GM19240 (cell line): ENCODE results near the gene TRPC4.
"Not testable (repeated sequence)": the region's sequence is repeated elsewhere in the genome, so short reads cannot be mapped to it uniquely, and the experiment has no call there.

ENCODE experiments used
- DNase-seq: peaks from one replicate; pipeline ENCODE4 v3.0.0; 2011; ENCODE audit warnings: low spot score; ENCODE audit not compliant: insufficient read length

Gene TRPC4

DNA sequence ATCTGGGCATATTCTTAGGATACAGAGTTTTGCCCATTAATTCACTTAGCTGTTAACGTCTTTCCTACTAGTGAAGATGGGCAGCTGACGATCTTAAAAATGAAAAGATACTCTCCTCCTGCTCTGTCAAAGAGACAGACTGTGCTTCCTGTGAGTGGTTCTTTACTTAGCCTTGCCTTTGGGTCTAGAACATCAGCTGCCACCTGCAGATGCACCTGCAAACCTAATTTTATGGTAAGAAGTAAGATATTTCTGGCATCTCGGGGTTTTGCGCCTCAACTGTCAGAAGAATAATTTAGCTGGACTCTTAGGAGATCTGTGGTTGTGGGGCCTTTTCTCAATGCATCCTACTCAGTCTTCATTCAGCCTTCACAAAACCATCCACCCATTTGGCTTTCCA, 36.2 kb downstream of the TRPC4 start:
- no peak for DNase-seq

DNA sequence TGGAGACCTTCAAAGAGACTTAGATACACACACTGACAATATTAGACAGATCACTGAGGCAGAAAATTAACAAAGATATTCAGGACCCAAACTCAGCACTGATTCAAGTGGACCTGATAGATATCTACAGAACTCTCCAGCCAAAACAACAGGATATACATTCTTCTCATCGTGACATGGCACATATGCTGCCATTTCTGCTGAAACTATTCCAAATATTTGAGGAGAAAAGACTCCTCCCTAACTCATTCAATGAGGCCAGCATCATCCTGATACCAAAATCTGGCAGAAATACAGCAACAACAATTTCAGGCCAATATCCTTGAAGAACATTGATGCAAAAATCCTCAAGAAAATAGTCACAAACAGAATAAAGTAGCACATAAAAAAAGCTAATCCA, 53.3 kb downstream of the TRPC4 start:
- no peak for DNase-seq

DNA sequence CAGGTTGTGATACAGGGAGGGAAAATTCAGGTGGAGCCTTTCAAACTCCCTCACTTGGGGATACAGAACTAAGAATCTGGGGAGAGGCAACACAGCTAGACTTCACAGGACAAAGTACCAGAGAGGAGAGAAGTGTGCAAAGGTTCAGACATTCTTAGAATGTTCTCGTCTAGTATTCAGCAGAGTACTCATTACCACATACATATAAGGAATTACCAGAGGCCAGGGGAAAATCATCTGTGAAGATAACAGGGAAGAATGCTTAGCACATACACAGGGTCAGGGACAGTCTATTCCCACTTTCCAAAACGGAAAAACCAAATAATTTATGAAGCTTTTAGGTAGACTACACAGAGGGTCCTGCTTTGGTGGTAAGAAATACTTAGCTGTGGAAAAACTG, 58.1 kb downstream of the TRPC4 start:
- no peak for DNase-seq

DNA sequence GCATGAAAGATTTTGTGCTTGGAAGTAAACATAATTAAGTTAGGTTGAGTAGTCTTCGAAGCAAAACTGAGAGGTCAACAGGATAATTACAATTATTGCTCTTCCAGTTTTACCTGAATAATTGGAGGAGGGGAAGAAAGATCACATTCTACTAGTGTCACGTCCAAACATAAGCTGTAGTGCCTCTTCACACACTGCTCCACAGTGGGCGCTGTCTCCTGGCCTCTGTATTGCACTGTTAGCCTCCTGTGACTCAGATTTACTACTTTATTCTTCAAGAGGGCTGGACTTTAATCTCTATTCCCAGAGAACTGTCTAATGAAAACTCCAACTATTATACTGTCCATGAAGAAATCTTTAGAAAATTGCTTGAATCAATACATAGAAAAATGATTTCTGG, 62.9 kb downstream of the TRPC4 start:
- no peak for DNase-seq

DNA sequence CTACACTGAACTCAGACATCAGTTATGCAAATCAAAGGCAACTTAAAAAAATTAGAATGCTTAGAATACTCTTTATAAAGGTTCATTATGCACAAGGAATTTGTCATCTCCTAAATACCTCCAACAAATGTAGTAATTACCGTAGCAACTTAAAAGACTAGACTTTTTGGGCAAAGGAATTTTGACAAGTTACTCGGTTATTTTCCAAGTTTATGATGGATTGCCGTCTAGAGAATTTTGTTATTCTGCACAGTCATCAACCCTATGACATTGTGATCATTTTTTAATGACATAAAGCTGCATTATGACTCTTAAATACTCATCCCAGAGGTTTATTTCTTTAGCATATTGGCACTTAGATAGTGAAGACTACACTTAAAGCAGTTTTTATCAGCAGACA, 71.9 kb downstream of the TRPC4 start:
- DNase-seq: no peak

DNA sequence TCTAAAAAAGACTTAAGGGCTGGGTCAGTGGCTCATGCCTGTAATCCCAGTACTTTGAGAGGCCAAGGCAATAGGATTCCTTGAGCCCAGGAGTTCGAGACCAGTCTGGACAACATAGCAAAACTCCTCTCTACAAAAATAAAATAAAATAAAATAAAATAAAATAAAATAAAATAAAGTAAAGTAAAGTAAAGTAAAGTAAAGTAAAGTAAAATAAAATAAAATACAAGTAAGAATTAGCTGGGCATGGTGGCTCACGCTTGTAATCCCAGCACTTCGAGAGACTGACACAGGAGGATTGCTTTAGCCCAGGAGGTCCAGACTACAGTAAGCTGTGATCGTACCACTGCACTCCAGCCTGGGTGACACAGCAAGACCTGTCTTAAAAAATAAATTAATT, 72.8 kb downstream of the TRPC4 start:
- DNase-seq: not testable (repeated sequence)

DNA sequence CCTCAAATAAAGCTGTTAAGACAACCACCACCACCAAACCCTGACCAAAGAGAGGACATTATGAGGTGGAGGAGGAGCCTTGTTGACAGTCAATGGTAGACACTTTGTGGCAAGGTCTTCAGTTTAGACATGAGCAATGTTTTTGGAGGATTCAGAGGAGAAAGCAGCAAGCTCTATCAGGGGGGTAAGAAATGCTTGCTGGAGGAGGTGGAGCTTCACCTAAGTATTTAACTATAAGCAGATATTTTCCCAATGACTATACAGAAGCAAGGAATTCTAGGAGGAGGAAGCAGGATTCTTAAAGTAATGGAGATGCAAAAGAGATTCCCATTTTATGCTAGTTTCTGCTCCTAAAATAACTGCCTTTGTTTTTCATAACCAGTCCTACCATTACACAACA, 74.2 kb downstream of the TRPC4 start:
- no peak for DNase-seq

DNA sequence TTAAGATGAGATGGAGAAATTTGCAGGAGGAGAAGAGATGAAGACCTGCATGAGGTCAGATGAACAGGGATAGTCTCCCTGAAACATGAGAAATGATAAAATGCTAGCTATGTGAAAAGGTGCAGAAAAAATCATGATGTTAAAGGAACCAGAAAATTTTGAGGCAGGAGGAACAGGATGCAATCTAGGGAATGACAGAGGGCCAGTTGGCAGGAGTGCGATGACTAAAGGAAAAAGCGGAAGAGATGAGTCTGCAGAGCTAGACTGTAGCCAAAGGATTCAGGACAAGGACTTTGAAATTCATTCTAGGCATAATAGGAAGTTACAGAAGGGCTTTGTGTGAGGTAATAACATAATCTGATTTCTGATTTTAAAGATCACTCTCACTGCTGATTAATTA, 77.9 kb downstream of the TRPC4 start:
- no peak for DNase-seq

DNA sequence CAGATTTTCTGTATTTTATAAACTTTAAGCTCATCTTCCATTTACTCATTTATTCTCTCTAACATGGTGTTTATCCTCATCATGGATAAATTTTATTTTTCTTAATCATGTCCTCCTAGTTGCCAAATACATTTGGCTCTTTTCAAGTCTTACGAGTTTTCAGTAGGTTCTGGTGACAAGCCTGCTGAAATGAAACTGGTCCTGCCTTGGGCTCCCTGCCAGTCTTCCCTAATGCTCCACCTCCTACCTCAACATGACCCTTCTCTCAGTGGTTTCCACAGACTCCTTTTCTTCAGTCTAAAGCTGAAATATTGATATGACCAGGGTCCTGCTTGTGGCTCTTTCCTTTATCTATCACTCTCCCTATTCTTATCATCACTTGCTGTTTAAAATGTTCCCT, 81.2 kb downstream of the TRPC4 start:
- no peak for DNase-seq

DNA sequence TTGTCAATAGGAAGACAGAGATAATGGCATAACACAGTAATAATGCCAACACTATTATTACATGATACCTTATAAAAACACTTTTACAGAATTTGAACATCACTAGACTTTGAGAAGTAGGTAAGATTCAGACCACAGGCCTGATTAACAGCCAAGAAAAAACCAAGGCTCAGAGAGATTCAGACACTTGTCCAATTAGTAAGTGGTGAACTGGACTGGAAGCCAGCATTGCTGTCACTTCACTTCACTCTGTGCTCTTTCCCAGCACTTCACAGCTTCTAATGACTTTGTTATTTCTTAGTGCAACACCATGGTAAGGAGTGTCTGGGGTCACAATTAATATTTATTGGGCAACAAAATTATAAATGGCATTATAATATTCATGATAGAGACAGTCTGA, 91.9 kb downstream of the TRPC4 start:
- DNase-seq: no peak

DNA sequence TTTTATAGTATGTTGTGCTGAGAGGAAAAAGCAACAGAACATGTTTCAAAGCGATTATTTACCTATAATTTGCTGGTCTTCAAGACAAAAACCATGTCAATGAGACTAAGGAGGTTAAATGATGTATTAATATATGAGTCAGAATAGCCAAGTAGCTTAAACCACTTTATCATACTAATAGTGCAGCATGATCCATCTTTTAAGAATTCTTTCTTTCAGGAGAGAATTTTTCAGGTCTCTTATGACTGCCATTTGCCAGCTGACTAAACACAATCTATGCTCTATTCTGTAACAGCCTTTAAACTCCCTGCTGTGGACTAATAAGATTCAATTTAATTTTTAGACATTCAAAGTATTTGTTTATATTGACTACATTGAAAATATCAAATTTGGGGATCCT, 93.7 kb downstream of the TRPC4 start:
- DNase-seq: no peak

DNA sequence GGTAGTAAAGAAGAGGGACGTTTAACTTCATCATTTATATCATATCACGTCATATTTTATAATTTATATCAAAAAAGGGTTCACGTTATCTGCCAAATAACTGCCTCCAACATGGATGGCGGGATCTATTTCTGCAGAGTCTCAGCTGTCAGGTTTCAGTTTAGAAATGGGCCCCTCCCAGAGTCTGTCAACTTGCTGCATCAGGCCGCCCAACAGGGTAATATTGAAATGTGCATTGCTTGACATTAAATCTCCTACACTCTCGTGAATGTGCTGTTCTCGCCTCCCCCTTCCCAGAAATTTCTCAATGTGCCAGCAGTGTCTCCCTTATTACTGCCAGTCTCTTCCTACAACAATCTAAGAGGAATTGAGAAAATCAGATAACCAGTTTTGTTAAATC, 96.9 kb downstream of the TRPC4 start:
- DNase-seq: no peak

DNA sequence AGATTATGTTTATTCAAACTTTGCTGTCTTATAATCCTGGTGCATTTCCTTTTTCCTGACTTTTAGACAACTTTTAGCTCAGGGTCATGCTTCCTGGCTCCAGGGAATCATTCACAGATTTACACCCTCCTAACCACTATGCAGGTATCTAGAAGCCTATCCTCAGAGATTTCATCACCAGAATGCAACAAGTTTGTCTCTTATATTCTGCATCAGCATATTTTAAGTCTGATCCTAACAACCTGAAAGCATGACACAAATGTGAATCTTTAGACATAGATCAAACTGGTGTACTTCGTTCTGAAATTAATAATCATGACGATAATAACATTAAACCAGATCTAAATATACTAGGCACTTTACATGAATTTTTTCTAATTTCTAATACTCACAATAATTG, 100.0 kb downstream of the TRPC4 start:
- no peak for DNase-seq

DNA sequence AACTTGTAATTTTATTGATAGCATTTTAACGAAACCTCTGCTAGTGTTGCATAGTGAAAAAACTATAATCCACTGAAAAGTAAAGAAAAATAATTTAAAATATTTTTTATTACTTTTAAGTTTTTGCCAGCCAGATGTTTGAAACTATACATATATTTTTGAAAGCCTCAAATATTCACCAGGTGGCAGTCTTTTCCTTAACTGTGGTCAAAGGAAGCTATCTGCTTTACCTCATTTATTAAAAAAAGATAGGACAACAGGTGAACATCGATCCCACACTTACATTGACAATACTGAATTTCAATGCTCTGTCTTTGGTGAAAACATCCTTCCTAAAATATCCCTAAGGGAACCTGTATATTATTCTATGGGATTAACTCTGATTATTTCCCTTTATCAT, 100.5 kb downstream of the TRPC4 start:
- DNase-seq: no peak

DNA sequence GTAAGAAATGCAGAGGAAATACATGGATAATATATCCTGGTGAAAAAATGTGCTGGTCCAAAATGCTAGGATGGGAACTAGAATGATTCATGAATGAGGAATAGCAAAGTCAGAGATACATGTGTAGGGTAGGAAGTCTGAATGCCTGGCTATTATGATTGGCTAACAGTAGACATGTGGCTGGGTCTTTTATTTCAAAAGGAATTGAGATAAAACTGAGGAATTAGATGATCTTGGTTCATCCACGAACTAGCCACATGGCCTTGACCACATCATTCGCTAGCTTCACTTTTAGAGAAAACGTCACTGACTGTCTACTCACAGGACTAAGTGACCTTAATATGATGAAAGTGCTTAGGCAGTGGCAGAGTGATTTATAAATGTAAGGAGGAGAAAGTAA, 103.1 kb downstream of the TRPC4 start:
- DNase-seq: no peak

DNA sequence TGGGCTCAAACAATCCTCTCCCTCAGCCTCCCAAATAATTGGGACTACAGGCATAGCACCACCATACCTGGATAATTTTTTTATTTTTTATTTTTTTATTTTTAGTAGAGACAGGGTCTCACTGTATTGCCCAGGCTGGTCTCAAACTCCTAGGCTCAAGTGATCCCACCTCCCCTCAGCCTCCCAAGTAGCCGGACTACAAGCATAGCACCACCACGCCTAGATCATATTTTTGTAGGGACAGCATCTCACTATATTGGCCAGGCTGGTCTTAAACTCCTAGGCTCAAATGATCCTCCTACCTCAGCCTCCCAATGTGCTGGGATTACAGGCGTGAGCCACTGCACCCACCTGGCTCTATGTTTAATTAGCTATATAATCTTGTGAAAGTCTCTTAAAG, 114.2 kb downstream of the TRPC4 start:
- no peak for DNase-seq

DNA sequence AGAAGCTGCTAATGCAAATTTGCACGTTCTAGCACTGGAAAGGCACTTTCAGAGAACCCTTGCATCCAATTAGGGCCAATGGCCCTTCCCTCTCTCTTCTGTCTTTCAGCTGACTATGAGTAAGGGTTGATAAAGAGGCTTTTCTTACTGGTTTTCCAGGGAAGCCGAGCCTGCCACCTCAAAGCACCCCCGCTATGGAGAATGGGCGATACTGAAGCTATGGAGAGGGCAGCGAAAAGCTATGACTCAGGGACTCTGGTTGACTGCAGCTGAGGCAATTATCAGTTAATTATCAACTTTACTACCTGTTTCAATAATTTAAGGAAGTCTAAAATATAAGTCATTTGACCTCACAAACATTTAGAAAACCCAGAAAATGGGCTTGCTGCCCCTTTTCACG, 115.8 kb downstream of the TRPC4 start:
- no peak for DNase-seq

DNA sequence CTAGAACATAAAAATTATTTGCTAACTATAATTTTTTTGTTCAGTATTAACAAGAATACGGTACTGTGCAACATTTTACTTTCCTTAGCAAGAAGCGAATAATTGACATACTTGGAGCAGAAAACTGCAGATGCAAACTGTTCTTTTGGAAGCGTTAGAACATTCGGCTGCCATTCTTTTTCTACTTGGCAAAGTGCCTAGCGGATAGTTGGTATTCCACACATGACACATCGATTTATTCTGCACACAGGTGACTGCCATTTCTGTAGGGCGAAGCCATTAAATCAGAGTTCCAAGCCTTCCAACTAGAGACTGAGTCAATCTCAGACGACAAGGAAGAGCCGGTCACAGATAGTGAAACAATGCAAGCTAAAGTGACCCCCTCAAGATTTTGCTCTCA, 117.4 kb downstream of the TRPC4 start:
- DNase-seq: no peak

DNA sequence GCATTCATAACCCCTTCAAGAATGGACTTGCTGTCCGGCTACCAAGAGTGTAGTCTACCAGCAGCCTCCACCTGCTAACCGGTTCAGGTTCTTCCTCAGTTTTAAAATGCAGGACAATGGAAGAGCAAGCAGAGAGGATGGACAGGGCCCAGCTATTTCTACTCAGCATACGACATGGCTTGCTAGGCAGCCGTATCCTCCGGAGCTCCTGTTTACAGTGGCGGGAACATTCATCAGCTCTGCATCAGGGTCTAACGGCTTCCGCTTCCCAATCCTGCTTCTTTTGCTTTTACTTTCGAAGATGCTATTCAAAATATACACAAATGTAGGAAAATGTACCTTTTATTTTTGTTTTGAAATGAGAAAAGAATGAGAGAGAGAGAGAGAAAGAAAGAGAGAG, 118.5 kb downstream of the TRPC4 start:
- no peak for DNase-seq

DNA sequence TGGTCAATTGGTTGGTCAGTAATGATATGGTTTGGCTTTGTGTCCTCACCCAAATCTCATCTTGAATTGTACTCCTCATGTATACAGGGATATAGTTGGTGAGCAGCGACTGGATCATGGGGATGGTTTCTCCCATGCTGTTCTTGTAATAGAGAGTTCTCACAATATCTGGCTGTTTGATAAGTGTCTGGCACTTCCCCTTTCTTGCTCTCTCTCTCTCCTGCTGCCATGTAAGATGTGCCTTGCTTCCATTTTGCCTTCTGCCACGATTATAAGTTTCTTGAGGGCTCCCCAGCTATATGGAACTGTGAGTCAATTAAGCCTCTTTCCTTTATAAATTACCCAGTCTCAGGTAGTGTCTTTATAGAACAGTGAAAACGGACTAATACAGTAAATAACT, 120.7 kb downstream of the TRPC4 start:
- DNase-seq: no peak

DNA sequence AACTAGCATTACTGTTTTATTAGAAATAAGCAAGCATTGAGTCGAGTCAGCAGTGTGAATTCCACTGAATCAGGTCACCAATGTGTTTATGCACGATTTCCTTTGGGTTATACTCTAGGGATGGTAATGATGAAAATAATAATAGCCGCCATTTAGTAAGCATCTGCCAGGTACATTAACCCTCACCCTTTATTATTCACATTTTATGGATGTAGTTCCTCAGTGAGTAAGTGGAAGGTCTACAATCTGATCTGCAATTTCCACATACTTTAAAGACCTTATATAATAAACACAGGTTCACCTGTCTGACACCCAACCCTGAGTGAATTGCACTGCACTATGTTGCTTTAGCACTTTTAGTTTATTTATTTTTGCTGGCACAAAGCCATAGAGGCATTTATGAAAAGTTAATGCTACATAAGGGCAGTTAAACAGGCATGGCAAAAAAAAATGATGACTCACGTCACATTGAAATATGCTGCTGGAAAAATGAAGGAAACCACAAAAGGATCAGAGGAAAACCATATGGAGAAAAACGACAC, 122.4 kb downstream of the TRPC4 start:
- no peak for DNase-seq

DNA sequence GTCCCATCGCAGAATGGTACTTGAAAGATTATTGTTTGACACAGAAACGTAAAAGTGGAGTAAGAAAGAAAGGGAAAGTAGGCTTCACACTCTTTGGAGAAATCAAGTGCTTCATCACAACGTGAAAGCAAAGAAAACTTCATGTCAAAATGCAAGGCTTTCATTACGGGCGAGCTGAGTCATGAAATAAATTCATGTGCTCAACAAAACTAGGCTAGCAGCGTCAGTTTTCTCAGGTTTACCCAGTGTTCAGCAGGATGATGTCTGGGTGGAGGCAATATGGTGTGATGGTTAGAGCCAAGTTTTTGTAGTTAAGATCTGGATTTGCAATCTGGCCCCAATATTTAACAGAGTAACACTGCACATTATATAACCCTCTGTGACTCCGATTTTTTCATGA, 128.0 kb downstream of the TRPC4 start:
- no peak for DNase-seq

DNA sequence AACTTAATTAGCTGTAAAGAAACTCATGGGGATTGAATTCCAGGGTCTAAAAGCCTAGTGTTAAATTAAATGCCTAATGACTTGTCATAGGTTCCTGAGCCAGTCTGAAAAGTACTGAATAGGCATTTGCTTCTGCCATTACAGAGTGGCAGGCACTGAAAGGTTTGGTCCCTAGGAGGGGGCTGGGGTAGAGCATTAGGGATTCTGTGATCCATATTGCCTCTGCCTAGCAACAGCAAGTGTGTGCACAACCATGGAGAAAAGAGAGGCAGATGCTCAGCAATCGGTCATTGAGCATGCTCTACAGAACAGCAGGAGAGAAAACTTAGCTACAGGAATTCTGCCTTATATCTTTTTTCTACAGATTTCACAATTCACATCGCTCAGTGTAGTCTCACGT, 133.5 kb downstream of the TRPC4 start:
- no peak for DNase-seq

DNA sequence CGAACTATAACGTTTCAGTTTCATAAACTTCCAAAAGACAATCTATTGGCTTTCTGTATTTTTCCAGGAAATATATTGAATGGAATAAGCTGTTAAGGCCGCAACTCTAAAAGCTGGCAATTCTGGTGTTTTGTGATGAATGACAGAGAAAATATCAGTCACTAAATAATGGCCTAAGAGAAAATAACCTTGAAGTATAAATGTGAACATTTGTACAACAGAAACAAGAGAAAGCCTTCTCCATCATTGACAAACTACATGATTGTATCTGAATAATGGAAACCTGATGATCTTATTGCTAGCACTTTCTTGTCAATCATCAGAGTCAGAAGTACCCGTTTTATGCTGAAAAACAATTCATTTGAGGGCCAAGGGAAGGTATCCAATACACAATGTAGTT, 134.3 kb downstream of the TRPC4 start:
- DNase-seq: no peak
